Activated CD4-positive, alpha-beta T cell treated with anti-CD3 and anti-CD28 coated beads, Interleukin-2, amount 10 ng/mL, durations not matched to agents 24 days and 14 days (primary cell): ENCODE results near the gene BRD2. TPM values are rescaled to one million over a fixed set of nuclear protein-coding genes. Genes with fewer than 3 reads are reported as not detected.
"Not testable (repeated sequence)": the region's sequence is repeated elsewhere in the genome, so short reads cannot be mapped to it uniquely, and the experiment has no call there.

Experiments used
- DNase-seq: peaks from one replicate; pipeline ENCODE4 v3.0.0; 2022
- H3K27ac Mint-ChIP-seq: one replicate; pipeline ENCODE4 v1.8.0; 2022; ENCODE audit warnings: mild to moderate bottlenecking, mixed read lengths
- H3K27me3 Mint-ChIP-seq: one replicate; pipeline ENCODE4 v1.8.0; 2022; ENCODE audit warnings: mixed read lengths
- H3K36me3 Mint-ChIP-seq: one replicate; pipeline ENCODE4 v1.8.0; 2022; ENCODE audit warnings: low read depth, mild to moderate bottlenecking, mixed read lengths
- H3K4me1 Mint-ChIP-seq: one replicate; pipeline ENCODE4 v1.8.0; 2021; ENCODE audit warnings: mixed read lengths
- H3K4me3 Mint-ChIP-seq: one replicate; pipeline ENCODE4 v1.8.0; 2022; ENCODE audit warnings: mild to moderate bottlenecking, moderate library complexity, mixed read lengths
- H3K9me3 Mint-ChIP-seq: one replicate; pipeline ENCODE4 v1.8.0; 2021; ENCODE audit warnings: mixed read lengths
- intact Hi-C: fragments of 100-400 bp; cut with micrococcal nuclease; formaldehyde crosslinking; loops from one replicate; pipeline ENCODE4 v1.15.1; 2023
- total RNA-seq: library from RNA; stranded (reverse); gene quantifications from 2 replicates; pipeline ENCODE4 v1.2.3, GENCODE V29; 2022

Gene BRD2
- total RNA-seq, 1 donor from 2014 or later, result 320 TPM

- intact Hi-C loops, H3K27me3 Mint-ChIP-seq, H3K27ac Mint-ChIP-seq, H3K9me3 Mint-ChIP-seq, H3K36me3 Mint-ChIP-seq, DNase-seq: not testable (repeated sequence)
- Mint-ChIP-seq H3K4me3 (peak overlapping the region; percentile 88), H3K4me1 (peaks cover 53% of the 10 kb centered on the region)
These were observed 25.8 kb upstream of the BRD2 start for GRCh38 chr6:32942555-32943123.

- Mint-ChIP-seq H3K4me1 (peaks cover 54% of the 10 kb centered on the region), H3K36me3 (no peaks in the 10 kb centered on the region), H3K27ac (peak overlapping the region; percentile 93), H3K4me3 (peak overlapping the region; percentile 88), H3K9me3 (no peaks in the 10 kb centered on the region), H3K27me3 (no peaks in the 10 kb centered on the region)
- intact Hi-C loops, result loop anchor here (1.0 kb wide), 1 partner anchor 9 kb away; the partner anchor contains the start of gene HLA-DMA
- DNase-seq, result peak; percentile 84
These were observed 24.3 kb upstream of the BRD2 start for GRCh38 chr6:32943864-32944649.

- H3K36me3 Mint-ChIP-seq, result no peaks in the 10 kb centered on the region
- H3K9me3 Mint-ChIP-seq, result no peaks in the 10 kb centered on the region
- intact Hi-C loops, result no loop called here
- H3K4me3 Mint-ChIP-seq, result no peak overlapping the region
- no peaks in the 10 kb centered on the region for H3K27me3 Mint-ChIP-seq
- H3K4me1 Mint-ChIP-seq, result peaks cover 56% of the 10 kb centered on the region
- peak overlapping the region; percentile 19 for H3K27ac Mint-ChIP-seq
- DNase-seq, result peak; percentile 54
These were observed 23.2 kb upstream of the BRD2 start for GRCh38 chr6:32945108-32945760.

- intact Hi-C loops, result no loop called here
These were observed 22.4 kb upstream of the BRD2 start for GRCh38 chr6:32945953-32946352.

GRCh38 chr6:32946893-32947292 is 21.5 kb upstream of the BRD2 start:
- H3K27me3 Mint-ChIP-seq, result no peaks in the 10 kb centered on the region
- peaks cover 46% of the 10 kb centered on the region for H3K4me1 Mint-ChIP-seq
- intact Hi-C loops, result no loop called here
- H3K4me3 Mint-ChIP-seq, result no peak overlapping the region
- no peaks in the 10 kb centered on the region for H3K9me3 Mint-ChIP-seq
- DNase-seq, result no peak
- no peaks in the 10 kb centered on the region for H3K36me3 Mint-ChIP-seq
- H3K27ac Mint-ChIP-seq, result no peak overlapping the region

More at GRCh38 chr6:32945953-32946352, 22.4 kb upstream of the BRD2 start:
- no peak for DNase-seq
- H3K9me3 Mint-ChIP-seq, result no peaks in the 10 kb centered on the region
- no peaks in the 10 kb centered on the region for H3K36me3 Mint-ChIP-seq
- H3K4me1 Mint-ChIP-seq, result peaks cover 54% of the 10 kb centered on the region
- H3K27me3 Mint-ChIP-seq, result no peaks in the 10 kb centered on the region
- no peak overlapping the region for H3K27ac Mint-ChIP-seq
- no peak overlapping the region for H3K4me3 Mint-ChIP-seq

- H3K36me3 Mint-ChIP-seq, result no peaks in the 10 kb centered on the region
- intact Hi-C loops, result no loop called here
These were observed 20.6 kb upstream of the BRD2 start for GRCh38 chr6:32947552-32948465.

GRCh38 chr6:32949113-32949512 is 19.3 kb upstream of the BRD2 start:
- Mint-ChIP-seq H3K27ac (no peak overlapping the region), H3K36me3 (no peaks in the 10 kb centered on the region), H3K27me3 (no peaks in the 10 kb centered on the region), H3K4me1 (peaks cover 49% of the 10 kb centered on the region), H3K9me3 (no peaks in the 10 kb centered on the region), H3K4me3 (no peak overlapping the region)
- DNase-seq, result peak; percentile 49
- intact Hi-C loops, result no loop called here

More at GRCh38 chr6:32947552-32948465, 20.6 kb upstream of the BRD2 start:
- Mint-ChIP-seq H3K27me3 (no peaks in the 10 kb centered on the region), H3K27ac (no peak overlapping the region), H3K4me1 (peaks cover 46% of the 10 kb centered on the region), H3K9me3 (no peaks in the 10 kb centered on the region), H3K4me3 (no peak overlapping the region)
- DNase-seq, result peak; percentile 81

- H3K27ac Mint-ChIP-seq, result no peak overlapping the region
- no peaks in the 10 kb centered on the region for H3K36me3 Mint-ChIP-seq
- intact Hi-C loops, result no loop called here
- H3K27me3 Mint-ChIP-seq, result no peaks in the 10 kb centered on the region
- DNase-seq, result no peak
- peaks cover 47% of the 10 kb centered on the region for H3K4me1 Mint-ChIP-seq
- H3K4me3 Mint-ChIP-seq, result no peak overlapping the region
- H3K9me3 Mint-ChIP-seq, result no peaks in the 10 kb centered on the region
These were observed 18.4 kb upstream of the BRD2 start for GRCh38 chr6:32950010-32950409.

- no peak for DNase-seq
- intact Hi-C loops, result no loop called here
- no peaks in the 10 kb centered on the region for H3K36me3 Mint-ChIP-seq
- no peaks in the 10 kb centered on the region for H3K27me3 Mint-ChIP-seq
- H3K9me3 Mint-ChIP-seq, result no peaks in the 10 kb centered on the region
- H3K4me1 Mint-ChIP-seq, result peaks cover 47% of the 10 kb centered on the region
- H3K4me3 Mint-ChIP-seq, result no peak overlapping the region
- H3K27ac Mint-ChIP-seq, result no peak overlapping the region
These were observed 17.9 kb upstream of the BRD2 start for GRCh38 chr6:32950449-32950848.

- intact Hi-C loops, result loop anchor here (1.0 to 2.0 kb wide), 4 partner anchors 9 to 68 kb away; no protein-coding TSS in a partner anchor
- H3K36me3 Mint-ChIP-seq, result peaks cover 1% of the 10 kb centered on the region
- H3K4me1 Mint-ChIP-seq, result peaks cover 49% of the 10 kb centered on the region
- DNase-seq, result peak; percentile 94
- H3K27ac Mint-ChIP-seq, result peak within 1 kb of the TSS; percentile 77
- H3K9me3 Mint-ChIP-seq, result no peaks in the 10 kb centered on the region
- no peaks in the 10 kb centered on the region for H3K27me3 Mint-ChIP-seq
- peak within 1 kb of the TSS; percentile 84 for H3K4me3 Mint-ChIP-seq
These were observed 15.3 kb upstream of the BRD2 start, which contains the start of gene HLA-DMA for GRCh38 chr6:32952817-32953739. HLA-DMA (minus strand) TSS chr6:32953097; CDS start chr6:32953036, 61 bp downstream.

GRCh38 chr6:32953775-32954174 is 14.6 kb upstream of the BRD2 start:
- H3K36me3 Mint-ChIP-seq, result peaks cover 1% of the 10 kb centered on the region
- intact Hi-C loops, result loop anchor here (1.0 to 2.0 kb wide), 4 partner anchors 9 to 68 kb away; no protein-coding TSS in a partner anchor

GRCh38 chr6:32954267-32954666 is 14.1 kb upstream of the BRD2 start:
- intact Hi-C loops, result no loop called here
- H3K27me3 Mint-ChIP-seq, result no peaks in the 10 kb centered on the region
- H3K4me1 Mint-ChIP-seq, result peaks cover 49% of the 10 kb centered on the region
- no peak overlapping the region for H3K4me3 Mint-ChIP-seq
- H3K36me3 Mint-ChIP-seq, result peaks cover 1% of the 10 kb centered on the region
- no peak for DNase-seq
- H3K27ac Mint-ChIP-seq, result no peak overlapping the region
- H3K9me3 Mint-ChIP-seq, result no peaks in the 10 kb centered on the region

More at GRCh38 chr6:32953775-32954174, 14.6 kb upstream of the BRD2 start:
- peaks cover 49% of the 10 kb centered on the region for H3K4me1 Mint-ChIP-seq
- no peak overlapping the region for H3K27ac Mint-ChIP-seq
- no peak overlapping the region for H3K4me3 Mint-ChIP-seq
- H3K27me3 Mint-ChIP-seq, result no peaks in the 10 kb centered on the region
- no peaks in the 10 kb centered on the region for H3K9me3 Mint-ChIP-seq
- no peak for DNase-seq
